Mesothelial cell of epicardium (in vitro differentiated cells): Measurements from ENCODE around the gene DUS2. TPM values are rescaled to one million over a fixed set of nuclear protein-coding genes. Genes with fewer than 3 reads are reported as not detected.

Source experiments
- DNase-seq, 2 experiments: peaks; one replicate each; pipeline ENCODE4 v3.0.0; 2021; ENCODE audit warnings: low spot score in 2 of 2; ENCODE audit not compliant: unreplicated experiment in 2 of 2
- H3K27ac Mint-ChIP-seq: 2 replicates; pipeline ENCODE4 v1.8.0; 2021; ENCODE audit warnings: mixed read lengths
- H3K27me3 Mint-ChIP-seq: 2 replicates; pipeline ENCODE4 v1.8.0; 2021; ENCODE audit warnings: low read depth, mixed read lengths
- H3K36me3 Mint-ChIP-seq: 2 replicates; pipeline ENCODE4 v1.8.0; 2021; ENCODE audit warnings: mixed read lengths
- H3K4me1 Mint-ChIP-seq: 2 replicates; pipeline ENCODE4 v1.8.0; 2021; ENCODE audit warnings: mixed read lengths
- H3K4me3 Mint-ChIP-seq: 2 replicates; pipeline ENCODE4 v1.8.0; 2021; ENCODE audit warnings: mild to moderate bottlenecking, moderate library complexity, mixed read lengths
- H3K9me3 Mint-ChIP-seq: 2 replicates; pipeline ENCODE4 v1.8.0; 2021; ENCODE audit warnings: mixed read lengths
- CTCF ChIP-seq: fragments of 200-600 bp; sonication (generic); IDR thresholded peaks from one replicate; pipeline ENCODE4 v1.5.0; 2021; ENCODE audit warnings: antibody characterized with exemption; ENCODE audit not compliant: unreplicated experiment
- total RNA-seq: library from RNA; stranded (reverse); gene quantifications from 3 replicates; pipeline ENCODE4 v1.2.1, GENCODE V29; 2021

DUS2 gene
- total RNA-seq, 1 donor from 2014 or later: 19.4 TPM

- Mint-ChIP-seq H3K36me3 (peaks cover 6% of the 10 kb centered on the region), H3K27ac (no peak overlapping the region), H3K4me3 (no peak overlapping the region), H3K27me3 (no peaks in the 10 kb centered on the region), H3K4me1 (no peaks in the 10 kb centered on the region), H3K9me3 (no peaks in the 10 kb centered on the region)
- TF ChIP-seq CTCF: no peak
- DNase-seq: no peak
Measured at GRCh38 chr16:68033101-68033500, 10.0 kb downstream of the DUS2 start.

- no peak for DNase-seq
- Mint-ChIP-seq H3K36me3 (peaks cover 11% of the 10 kb centered on the region), H3K27ac (no peak overlapping the region), H3K27me3 (no peaks in the 10 kb centered on the region), H3K9me3 (no peaks in the 10 kb centered on the region), H3K4me3 (no peak overlapping the region), H3K4me1 (no peaks in the 10 kb centered on the region)
- no peak for TF ChIP-seq CTCF
Measured at GRCh38 chr16:68035227-68035626, 12.1 kb downstream of the DUS2 start.

GRCh38 chr16:68037841-68038597 is 14.9 kb downstream of the DUS2 start:
- peaks cover 18% of the 10 kb centered on the region for H3K36me3 Mint-ChIP-seq
- no peaks in the 10 kb centered on the region for H3K4me1 Mint-ChIP-seq
- no peaks in the 10 kb centered on the region for H3K27me3 Mint-ChIP-seq
- no peak for DNase-seq
- H3K27ac Mint-ChIP-seq: no peak overlapping the region
- H3K4me3 Mint-ChIP-seq: no peak overlapping the region
- no peak for TF ChIP-seq CTCF
- no peaks in the 10 kb centered on the region for H3K9me3 Mint-ChIP-seq

- no peak overlapping the region for H3K4me3 Mint-ChIP-seq
- H3K36me3 Mint-ChIP-seq: peaks cover 22% of the 10 kb centered on the region
- H3K4me1 Mint-ChIP-seq: no peaks in the 10 kb centered on the region
- no peaks in the 10 kb centered on the region for H3K9me3 Mint-ChIP-seq
- no peaks in the 10 kb centered on the region for H3K27me3 Mint-ChIP-seq
- no peak overlapping the region for H3K27ac Mint-ChIP-seq
- TF ChIP-seq CTCF: peak; percentile 80
- peak; percentile 46 to 82 for DNase-seq
Measured at GRCh38 chr16:68040506-68041288, 17.6 kb downstream of the DUS2 start.

GRCh38 chr16:68041783-68042182 is 18.7 kb downstream of the DUS2 start:
- Mint-ChIP-seq H3K9me3 (no peaks in the 10 kb centered on the region), H3K27ac (no peak overlapping the region), H3K27me3 (no peaks in the 10 kb centered on the region), H3K4me1 (no peaks in the 10 kb centered on the region), H3K36me3 (peaks cover 22% of the 10 kb centered on the region), H3K4me3 (no peak overlapping the region)
- TF ChIP-seq CTCF: no peak
- no peak for DNase-seq
